22Rv1 (cell line): ENCODE data around the gene SCN4B.

Experiments
- ZFX ChIP-seq: fragments of 450-650 bp; IDR thresholded peaks from 2 replicates; pipeline ENCODE4 v1.6.1; 2017; ENCODE audit warnings: antibody characterized with exemption, borderline replicate concordance
- TF ChIP-seq, protein P1 (sequence below): fragments of 450-650 bp; IDR thresholded peaks from 2 replicates; pipeline ENCODE4 v1.5.1; 2017; ENCODE audit warnings: mild to moderate bottlenecking

- TF ChIP-seq, protein P1, sequence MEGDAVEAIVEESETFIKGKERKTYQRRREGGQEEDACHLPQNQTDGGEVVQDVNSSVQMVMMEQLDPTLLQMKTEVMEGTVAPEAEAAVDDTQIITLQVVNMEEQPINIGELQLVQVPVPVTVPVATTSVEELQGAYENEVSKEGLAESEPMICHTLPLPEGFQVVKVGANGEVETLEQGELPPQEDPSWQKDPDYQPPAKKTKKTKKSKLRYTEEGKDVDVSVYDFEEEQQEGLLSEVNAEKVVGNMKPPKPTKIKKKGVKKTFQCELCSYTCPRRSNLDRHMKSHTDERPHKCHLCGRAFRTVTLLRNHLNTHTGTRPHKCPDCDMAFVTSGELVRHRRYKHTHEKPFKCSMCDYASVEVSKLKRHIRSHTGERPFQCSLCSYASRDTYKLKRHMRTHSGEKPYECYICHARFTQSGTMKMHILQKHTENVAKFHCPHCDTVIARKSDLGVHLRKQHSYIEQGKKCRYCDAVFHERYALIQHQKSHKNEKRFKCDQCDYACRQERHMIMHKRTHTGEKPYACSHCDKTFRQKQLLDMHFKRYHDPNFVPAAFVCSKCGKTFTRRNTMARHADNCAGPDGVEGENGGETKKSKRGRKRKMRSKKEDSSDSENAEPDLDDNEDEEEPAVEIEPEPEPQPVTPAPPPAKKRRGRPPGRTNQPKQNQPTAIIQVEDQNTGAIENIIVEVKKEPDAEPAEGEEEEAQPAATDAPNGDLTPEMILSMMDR: no peak
- TF ChIP-seq ZFX: no peak
Measured at GRCh38 chr11:118161786-118162185, 9.2 kb upstream of the SCN4B start.
